HG03439 (cell line): ENCODE results near the gene CHTF18.

Source experiments
- ATAC-seq: cut with Tn5 transposase; IDR thresholded peaks from one replicate; pipeline ENCODE4 v1.9.1; 2021; ENCODE audit warnings: mild to moderate bottlenecking, moderate library complexity; ENCODE audit not compliant: unreplicated experiment

The CHTF18 gene

GRCh38 chr16:760065-760464, 28.4 kb upstream of the CHTF18 start:
- ATAC-seq: no peak

GRCh38 chr16:760545-761343, 27.7 kb upstream of the CHTF18 start, which contains the start of gene MSLN:
Gene MSLN (plus strand): TSS chr16:760734. CDS start chr16:762681, 1,947 bp downstream.
- no peak for ATAC-seq

GRCh38 chr16:761625-762513, 26.6 kb upstream of the CHTF18 start:
- ATAC-seq: no peak

- ATAC-seq: no peak
Observed at GRCh38 chr16:762595-763268, 25.7 kb upstream of the CHTF18 start.

- ATAC-seq: no peak
Observed at GRCh38 chr16:763369-764183, 24.8 kb upstream of the CHTF18 start.

GRCh38 chr16:764184-764750, 24.2 kb upstream of the CHTF18 start:
- ATAC-seq: no peak

- no peak for ATAC-seq
Observed at GRCh38 chr16:764848-765487, 23.5 kb upstream of the CHTF18 start.

GRCh38 chr16:765488-765865, 22.9 kb upstream of the CHTF18 start:
- no peak for ATAC-seq

- no peak for ATAC-seq
Observed at GRCh38 chr16:766008-766819, 22.2 kb upstream of the CHTF18 start.

GRCh38 chr16:766820-767640, 21.4 kb upstream of the CHTF18 start:
- no peak for ATAC-seq

GRCh38 chr16:767743-768235, 20.6 kb upstream of the CHTF18 start:
- ATAC-seq: no peak

- no peak for ATAC-seq
Observed at GRCh38 chr16:768428-768827, 20.0 kb upstream of the CHTF18 start.

- ATAC-seq: no peak
Observed at GRCh38 chr16:769184-769784, 19.1 kb upstream of the CHTF18 start.

- no peak for ATAC-seq
Observed at GRCh38 chr16:769934-770333, 18.5 kb upstream of the CHTF18 start.

GRCh38 chr16:770411-770810, 18.0 kb upstream of the CHTF18 start:
- no peak for ATAC-seq

GRCh38 chr16:772959-773358, 15.5 kb upstream of the CHTF18 start:
- no peak for ATAC-seq
